Endothelial cell of umbilical vein (primary cell): ENCODE data around the gene CHMP4A. TPM values are rescaled to one million over a fixed set of nuclear protein-coding genes. Genes with fewer than 3 reads are reported as not detected.

Experiments
- BruUV-seq: library from RNA; stranded (reverse); fragments of 400-500 nt; replicated peaks from 2 replicates; lab custom pipeline; 2021; lab: Mats Ljungman, UMichigan
- CTCF ChIA-PET: fragments of 300-600, 350-600 bp; sonication (Branson Sonifier 250); formaldehyde crosslinking; loops from one replicate; lab custom pipeline; 2021; ENCODE audit warnings: antibody characterized with exemption, inconsistent platforms; lab: Charles Lee
- POLR2A ChIA-PET: fragments of 300-600, 350-600 bp; sonication (Branson Sonifier 250); formaldehyde crosslinking; loops from one replicate; lab custom pipeline; 2021; ENCODE audit warnings: antibody characterized with exemption, inconsistent platforms; lab: Charles Lee
- DNase-seq: peaks from one replicate; pipeline ENCODE4 v3.0.0-alpha.2; 2011; ENCODE audit warnings: low read depth, low spot score
- FAIRE-seq: peaks from 2 replicates; lab custom pipeline; 2011; peaks lifted over from hg19 to GRCh38; lab: Jason Lieb, UNC
- H2AFZ ChIP-seq: 2 replicates; pipeline ENCODE4 v1.6.0; 2012; ENCODE audit warnings: low read depth, low read length, control low read depth, inconsistent platforms
- H3K27ac ChIP-seq: 2 replicates; pipeline ENCODE4 v1.5.1; 2011; ENCODE audit warnings: low read depth, mild to moderate bottlenecking, control low read depth, low read length, moderate library complexity; ENCODE audit not compliant: insufficient read depth
- H3K27me3 ChIP-seq, 2 experiments: 2 replicates each; pipeline versions ENCODE4 v1.6.0 to v1.6.1; 2011; ENCODE audit warnings: low read length in 2 of 2, mixed read lengths in 1 of 2; ENCODE audit not compliant: control insufficient read depth in 2 of 2, insufficient read depth in 2 of 2
- H3K36me3 ChIP-seq, 2 experiments: 2 replicates in 1 of 2; 3 replicates in 1 of 2; pipeline ENCODE4 v1.5.1; 2011; ENCODE audit warnings: low read length in 2 of 2, mild to moderate bottlenecking in 1 of 2, moderate library complexity in 1 of 2; ENCODE audit not compliant: control insufficient read depth in 2 of 2, insufficient read depth in 2 of 2; ENCODE audit errors: extremely low read depth in 1 of 2
- H3K4me1 ChIP-seq: 3 replicates; pipeline ENCODE4 v1.5.1; 2011; ENCODE audit warnings: mild to moderate bottlenecking, low read length; ENCODE audit not compliant: control insufficient read depth, insufficient read depth; ENCODE audit errors: extremely low read depth
- H3K4me2 ChIP-seq: 2 replicates; pipeline ENCODE4 v1.6.1; 2011; ENCODE audit warnings: low read length, control low read depth, mixed read lengths; ENCODE audit not compliant: insufficient read depth
- H3K4me3 ChIP-seq, 3 experiments: fragments of 200-600 bp in 1 of 3; sonication (generic), shearing (Covaris generic) in 1 of 3; replicated peaks in 1 of 3; 2 replicates each; pipeline ENCODE4 v1.5.1; 2011 to 2016; ENCODE audit warnings: control low read depth in 3 of 3, low read length in 3 of 3, mild to moderate bottlenecking in 2 of 3, inconsistent platforms in 1 of 3, low read depth in 1 of 3, moderate library complexity in 1 of 3; ENCODE audit not compliant: insufficient read depth in 1 of 3
- H3K79me2 ChIP-seq: 2 replicates; pipeline ENCODE4 v1.6.0; 2012; ENCODE audit warnings: low read length, inconsistent platforms; ENCODE audit not compliant: control insufficient read depth, insufficient read depth
- H3K9ac ChIP-seq: replicated peaks from 2 replicates; pipeline ENCODE3; 2011; ENCODE audit warnings: low read length, control low read depth; ENCODE audit not compliant: insufficient read depth; ENCODE audit errors: extremely low read depth
- H3K9me1 ChIP-seq: replicated peaks from 3 replicates; pipeline ENCODE4 v1.6.0; 2011; ENCODE audit warnings: mild to moderate bottlenecking, low read length; ENCODE audit not compliant: control insufficient read depth, insufficient read depth; ENCODE audit errors: extremely low read depth
- H3K9me3 ChIP-seq: replicated peaks from 2 replicates; pipeline ENCODE4 v1.5.1; 2012; ENCODE audit warnings: low read length, inconsistent platforms; ENCODE audit not compliant: control insufficient read depth, insufficient read depth
- H4K20me1 ChIP-seq: replicated peaks from 2 replicates; pipeline ENCODE3; 2011; ENCODE audit warnings: mild to moderate bottlenecking, low read length; ENCODE audit not compliant: control insufficient read depth, insufficient read depth; ENCODE audit errors: extremely low read depth
- EZH2 ChIP-seq: IDR thresholded peaks from 2 replicates; pipeline ENCODE4 v1.6.1; 2012; ENCODE audit warnings: borderline replicate concordance, low read depth, mild to moderate bottlenecking, moderate library complexity, low read length, inconsistent platforms; ENCODE audit not compliant: severe bottlenecking
- FOS ChIP-seq: IDR thresholded peaks from 2 replicates; pipeline ENCODE4 v1.6.1; 2011; ENCODE audit warnings: mild to moderate bottlenecking, low read length, moderate library complexity, borderline replicate concordance; ENCODE audit not compliant: insufficient read depth
- GATA2 ChIP-seq: IDR thresholded peaks from 2 replicates; pipeline ENCODE4 v1.7.0; 2011; ENCODE audit warnings: low read depth, mild to moderate bottlenecking, moderate library complexity, mixed read lengths, low read length; ENCODE audit not compliant: insufficient read length, insufficient read depth
- JUN ChIP-seq: IDR thresholded peaks from 2 replicates; pipeline ENCODE4 v1.6.1; 2011; ENCODE audit warnings: borderline replicate concordance, low read depth; ENCODE audit not compliant: insufficient read length, insufficient read depth
- MYC ChIP-seq: IDR thresholded peaks from one replicate; pipeline ENCODE4 v1.6.1; 2011; ENCODE audit warnings: mild to moderate bottlenecking, low read depth, low read length
- POLR2A ChIP-seq: IDR thresholded peaks from 2 replicates; pipeline ENCODE4 v1.6.1; 2012; ENCODE audit warnings: low read depth, mild to moderate bottlenecking, control low read depth, low read length
- POLR2AphosphoS5 ChIP-seq: IDR thresholded peaks from 2 replicates; pipeline ENCODE4 v1.6.1; 2012; ENCODE audit warnings: low read depth, mild to moderate bottlenecking, control low read depth, low read length, moderate library complexity; ENCODE audit not compliant: insufficient read depth
- dilution Hi-C: fragments of 300-500 bp; cut with MboI; formaldehyde crosslinking; loops from one replicate; pipeline ENCODE4 v1.15.0; 2019; ENCODE audit warnings: low sequenced_read_pairs; ENCODE audit not compliant: extremely low pct_ligation_motif_present
- intact Hi-C: fragments of 100-400 bp; cut with micrococcal nuclease; formaldehyde crosslinking; loops from one replicate; pipeline ENCODE4 v1.10.0; 2022
- polyA plus RNA-seq, 4 experiments: library from polyadenylated mRNA; depleted of rRNA in 3 of 4; stranded (reverse) in 3 of 4; unstranded in 1 of 4; fragments of >200 nt; gene quantifications; 2 replicates each; pipeline versions ENCODE4 v1.2.1 to v1.2.3, GENCODE V29; 2011 to 2012; ENCODE audit warnings: missing spikeins in 1 of 4
- total RNA-seq: library from RNA; stranded (reverse); gene quantifications from 2 replicates; pipeline ENCODE4 v1.2.3, GENCODE V29; 2021
- TF ChIP-seq, protein P1 (sequence below), 2 donors: IDR thresholded peaks; 1 replicate in 1 of 2; 2 replicates in 1 of 2; pipeline ENCODE4 v1.5.1; 2011; ENCODE audit warnings: low read length in 2 of 2, mild to moderate bottlenecking in 2 of 2, moderate library complexity in 2 of 2, control low read depth in 1 of 2, inconsistent platforms in 1 of 2, low read depth in 1 of 2; ENCODE audit not compliant: insufficient read depth in 1 of 2; ENCODE audit errors: extremely low read depth in 1 of 2
- TF ChIP-seq, protein P2 (sequence below): IDR thresholded peaks from 2 replicates; pipeline ENCODE4 v1.6.1; 2011; ENCODE audit not compliant: insufficient read depth, insufficient read length

CHMP4A gene
- total and polyA plus RNA-seq, 2 donors (not counting 3 experiments of a cell fraction or from before 2014, with no cell fraction given), result 40.9 to 46.4 TPM

DNA sequence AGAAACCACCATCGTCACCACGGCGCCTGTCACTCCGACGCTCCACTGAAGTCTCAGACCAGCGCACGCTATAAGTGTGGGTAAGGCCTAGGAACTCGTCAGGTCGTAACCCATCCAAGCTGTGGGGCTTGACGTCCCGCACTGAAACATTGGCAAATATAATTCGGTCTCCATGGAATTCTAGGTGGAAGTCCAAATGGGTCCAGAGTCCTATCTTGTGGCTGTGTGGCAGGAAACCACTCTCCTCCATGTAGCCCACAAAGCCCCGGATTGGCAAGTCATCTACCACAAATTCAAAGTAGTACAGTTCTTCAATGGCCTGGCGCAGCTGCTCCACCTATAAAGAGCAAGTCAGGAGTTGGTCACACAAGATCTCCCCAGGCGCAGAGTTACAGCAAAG, 20.4 kb downstream of the CHMP4A start:
- no peak overlapping the region for H3K4me2 ChIP-seq
- FAIRE-seq (no peak), DNase-seq (no peak)
- peaks cover 37% of the 10 kb centered on the region for H3K79me2 ChIP-seq
- no peak overlapping the region for H3K27ac ChIP-seq
- H3K36me3 ChIP-seq, result peaks cover 5 to 18% of the 10 kb centered on the region in 2 experiments
- no peaks in the 10 kb centered on the region for H3K27me3 ChIP-seq
- POLR2A ChIA-PET, result no interaction called here
- CTCF ChIA-PET, result no interaction called here
- dilution Hi-C loops (no loop called here), intact Hi-C loops (no loop called here)
- BruUV-seq, result no TSS peak
- no peak for TF ChIP-seq JUN
- TF ChIP-seq, protein P1, sequence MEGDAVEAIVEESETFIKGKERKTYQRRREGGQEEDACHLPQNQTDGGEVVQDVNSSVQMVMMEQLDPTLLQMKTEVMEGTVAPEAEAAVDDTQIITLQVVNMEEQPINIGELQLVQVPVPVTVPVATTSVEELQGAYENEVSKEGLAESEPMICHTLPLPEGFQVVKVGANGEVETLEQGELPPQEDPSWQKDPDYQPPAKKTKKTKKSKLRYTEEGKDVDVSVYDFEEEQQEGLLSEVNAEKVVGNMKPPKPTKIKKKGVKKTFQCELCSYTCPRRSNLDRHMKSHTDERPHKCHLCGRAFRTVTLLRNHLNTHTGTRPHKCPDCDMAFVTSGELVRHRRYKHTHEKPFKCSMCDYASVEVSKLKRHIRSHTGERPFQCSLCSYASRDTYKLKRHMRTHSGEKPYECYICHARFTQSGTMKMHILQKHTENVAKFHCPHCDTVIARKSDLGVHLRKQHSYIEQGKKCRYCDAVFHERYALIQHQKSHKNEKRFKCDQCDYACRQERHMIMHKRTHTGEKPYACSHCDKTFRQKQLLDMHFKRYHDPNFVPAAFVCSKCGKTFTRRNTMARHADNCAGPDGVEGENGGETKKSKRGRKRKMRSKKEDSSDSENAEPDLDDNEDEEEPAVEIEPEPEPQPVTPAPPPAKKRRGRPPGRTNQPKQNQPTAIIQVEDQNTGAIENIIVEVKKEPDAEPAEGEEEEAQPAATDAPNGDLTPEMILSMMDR (IDR thresholded peaks at IDR 0.05; ENCODE audit: extremely low read depth in 1 of 2, insufficient read depth in 1 of 2, low read depth in 1 of 2, low read length in 2 of 2), result no peak
- TF ChIP-seq EZH2, result no peak
- TF ChIP-seq POLR2AphosphoS5, result no peak
- no peak for TF ChIP-seq MYC
- TF ChIP-seq POLR2A, result no peak
- TF ChIP-seq GATA2, result no peak
- no peak for TF ChIP-seq FOS
- TF ChIP-seq, protein P2, sequence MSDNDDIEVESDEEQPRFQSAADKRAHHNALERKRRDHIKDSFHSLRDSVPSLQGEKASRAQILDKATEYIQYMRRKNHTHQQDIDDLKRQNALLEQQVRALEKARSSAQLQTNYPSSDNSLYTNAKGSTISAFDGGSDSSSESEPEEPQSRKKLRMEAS, result no peak
- no peaks in the 10 kb centered on the region for H3K9me1 ChIP-seq
- no peaks in the 10 kb centered on the region for H4K20me1 ChIP-seq
- H3K9me3 ChIP-seq, result no peaks in the 10 kb centered on the region
- H3K4me3 ChIP-seq, result no peak overlapping the region
- no peak overlapping the region for H3K9ac ChIP-seq
- H2AFZ ChIP-seq, result no peak overlapping the region
- H3K4me1 ChIP-seq, result peaks cover 17% of the 10 kb centered on the region
